H1 (cell line): ENCODE measurements around the gene RPN2. TPM values are rescaled to one million over a fixed set of nuclear protein-coding genes. Genes with fewer than 3 reads are reported as not detected.

Experiments
- CTCF ChIA-PET: fragments of 300-600 bp; sonication (Branson Sonifier 250); formaldehyde crosslinking; loops from one replicate; lab custom pipeline; 2021; ENCODE audit not compliant: partially characterized antibody; lab: Charles Lee
- POLR2A ChIA-PET: fragments of 300-600 bp; sonication (Branson Sonifier 250); formaldehyde crosslinking; loops from one replicate; lab custom pipeline; 2021; ENCODE audit warnings: inconsistent platforms; ENCODE audit not compliant: partially characterized antibody; lab: Charles Lee
- DNase-seq, 2 experiments: peaks; one replicate each; pipeline versions ENCODE4 v3.0.0 to v3.0.0-alpha.2; 2010 to 2022; ENCODE audit warnings: low spot score in 2 of 2, low read depth in 1 of 2, mixed read lengths in 1 of 2
- FAIRE-seq: peaks from 2 replicates; lab custom pipeline; 2011; peaks lifted over from hg19 to GRCh38; lab: Jason Lieb, UNC
- H2AFZ ChIP-seq: 2 replicates; pipeline ENCODE4 v1.8.1; 2012; ENCODE audit warnings: low read length, inconsistent platforms
- H2AK5ac ChIP-seq: 2 replicates; pipeline ENCODE4 v1.6.1; 2013; ENCODE audit warnings: low read depth, low read length
- H2BK120ac ChIP-seq: replicated peaks from 2 replicates; pipeline ENCODE3; 2013; ENCODE audit warnings: low read depth, low read length, inconsistent platforms
- H2BK12ac ChIP-seq: 2 replicates; pipeline ENCODE4 v1.6.1; 2013; ENCODE audit warnings: low read depth, low read length
- H2BK15ac ChIP-seq: 2 replicates; pipeline ENCODE4 v1.6.1; 2013; ENCODE audit warnings: low read length
- H2BK20ac ChIP-seq: 2 replicates; pipeline ENCODE4 v1.6.1; 2013; ENCODE audit warnings: low read length
- H2BK5ac ChIP-seq: 2 replicates; pipeline ENCODE4 v1.6.1; 2013; ENCODE audit warnings: low read depth, low read length
- H3K14ac ChIP-seq: 2 replicates; pipeline ENCODE4 v1.6.1; 2013; ENCODE audit warnings: inconsistent platforms; ENCODE audit not compliant: insufficient read length
- H3K18ac ChIP-seq: 2 replicates; pipeline ENCODE4 v1.6.1; 2013; ENCODE audit warnings: low read length; ENCODE audit errors: extremely low read depth
- H3K23ac ChIP-seq: 2 replicates; pipeline ENCODE4 v1.6.1; 2013; ENCODE audit warnings: inconsistent platforms; ENCODE audit not compliant: insufficient read length
- H3K23me2 ChIP-seq: 2 replicates; pipeline ENCODE4 v1.6.1; 2013; ENCODE audit warnings: low read depth, low read length
- H3K27ac ChIP-seq: 2 replicates; pipeline ENCODE4 v1.6.1; 2011; ENCODE audit warnings: low read depth, low read length, inconsistent platforms
- H3K27me3 ChIP-seq, 4 experiments: replicated peaks in 1 of 4; 1 replicate in 1 of 4; 2 replicates in 3 of 4; pipeline versions ENCODE4 v1.6.1 to v1.8.1; 2011 to 2013; ENCODE audit warnings: low read length in 3 of 4, mild to moderate bottlenecking in 3 of 4, inconsistent platforms in 2 of 4, mixed read lengths in 2 of 4, moderate library complexity in 1 of 4; ENCODE audit not compliant: control insufficient read depth in 3 of 4, insufficient read depth in 3 of 4; ENCODE audit errors: extremely low read depth in 1 of 4
- H3K36me3 ChIP-seq, 4 experiments: 2 replicates each; pipeline versions ENCODE4 v1.6.1 to v1.8.1; 2011 to 2013; ENCODE audit warnings: mild to moderate bottlenecking in 4 of 4, low read length in 3 of 4, moderate library complexity in 2 of 4, control low read depth in 1 of 4, inconsistent platforms in 1 of 4; ENCODE audit not compliant: insufficient read depth in 4 of 4, control insufficient read depth in 2 of 4
- H3K4ac ChIP-seq: replicated peaks from 2 replicates; pipeline ENCODE3; 2013; ENCODE audit warnings: low read length, low read depth, mixed read lengths, inconsistent platforms; ENCODE audit not compliant: insufficient read length
- H3K4me1 ChIP-seq, 4 experiments: replicated peaks in 1 of 4; 1 replicate in 1 of 4; 2 replicates in 3 of 4; pipeline versions ENCODE4 v1.6.1 to v1.8.1; 2011 to 2013; ENCODE audit warnings: low read length in 3 of 4, inconsistent platforms in 2 of 4, mixed read lengths in 1 of 4; ENCODE audit not compliant: insufficient read depth in 4 of 4, control insufficient read depth in 3 of 4
- H3K4me2 ChIP-seq, 2 experiments: 2 replicates each; pipeline versions ENCODE4 v1.6.1 to v1.8.1; 2011 to 2013; ENCODE audit warnings: low read depth in 2 of 2, low read length in 2 of 2, control low read depth in 1 of 2, inconsistent platforms in 1 of 2, mild to moderate bottlenecking in 1 of 2; ENCODE audit not compliant: insufficient read depth in 1 of 2
- H3K4me3 ChIP-seq, 4 experiments: fragments of 200-600, 300-600 bp in 1 of 4; sonication (generic), shearing (Covaris generic), sonication (Bioruptor Twin) in 1 of 4; 2 replicates each; pipeline versions ENCODE4 v1.5.1 to v1.8.1; 2011 to 2016; ENCODE audit warnings: low read length in 4 of 4, low read depth in 3 of 4, control low read depth in 2 of 4, inconsistent platforms in 2 of 4, mild to moderate bottlenecking in 2 of 4, mixed read lengths in 1 of 4, moderate library complexity in 1 of 4; ENCODE audit not compliant: insufficient read depth in 2 of 4; ENCODE audit errors: extremely low read depth in 1 of 4
- H3K56ac ChIP-seq: replicated peaks from 2 replicates; pipeline ENCODE3; 2013; ENCODE audit warnings: low read depth, mild to moderate bottlenecking, mixed read lengths, low read length, inconsistent platforms; ENCODE audit not compliant: insufficient read length
- H3K79me1 ChIP-seq: 2 replicates; pipeline ENCODE4 v1.6.1; 2013; ENCODE audit warnings: low read depth, low read length, control low read depth
- H3K79me2 ChIP-seq, 2 experiments: 2 replicates each; pipeline versions ENCODE4 v1.6.1 to v1.8.1; 2012 to 2013; ENCODE audit warnings: low read length in 2 of 2, mild to moderate bottlenecking in 2 of 2, inconsistent platforms in 1 of 2; ENCODE audit not compliant: insufficient read depth in 2 of 2, control insufficient read depth in 1 of 2
- H3K9ac ChIP-seq, 4 experiments: replicated peaks in 1 of 4; 1 replicate in 1 of 4; 2 replicates in 3 of 4; pipeline versions ENCODE4 v1.6.1 to v1.8.1; 2011 to 2013; ENCODE audit warnings: low read depth in 3 of 4, low read length in 3 of 4, control low read depth in 2 of 4, mild to moderate bottlenecking in 2 of 4, moderate library complexity in 2 of 4, inconsistent platforms in 1 of 4; ENCODE audit errors: extremely low read depth in 1 of 4
- H3K9me3 ChIP-seq, 2 experiments: 2 replicates each; pipeline versions ENCODE4 v1.6.1 to v1.8.1; 2012 to 2013; ENCODE audit warnings: mild to moderate bottlenecking in 2 of 2, moderate library complexity in 2 of 2, control low read depth in 1 of 2, inconsistent platforms in 1 of 2, low read depth in 1 of 2, low read length in 1 of 2, mixed read lengths in 1 of 2; ENCODE audit not compliant: insufficient read depth in 2 of 2
- H4K20me1 ChIP-seq, 2 experiments: replicated peaks in 1 of 2; 2 replicates each; pipeline versions ENCODE3 to v1.8.1; 2011 to 2013; ENCODE audit warnings: inconsistent platforms in 2 of 2, low read length in 2 of 2, mild to moderate bottlenecking in 1 of 2; ENCODE audit not compliant: insufficient read depth in 2 of 2, control insufficient read depth in 1 of 2
- H4K5ac ChIP-seq: 2 replicates; pipeline ENCODE4 v1.6.1; 2013; ENCODE audit warnings: low read length, low read depth, mixed read lengths, inconsistent platforms; ENCODE audit not compliant: insufficient read length
- H4K8ac ChIP-seq: 2 replicates; pipeline ENCODE4 v1.8.0; 2013; ENCODE audit warnings: mild to moderate bottlenecking, moderate library complexity, low read length, inconsistent platforms; ENCODE audit not compliant: insufficient read depth; ENCODE audit errors: extremely low read depth
- H4K91ac ChIP-seq: replicated peaks from 2 replicates; pipeline ENCODE3; 2013; ENCODE audit warnings: low read length, mixed read lengths, inconsistent platforms; ENCODE audit not compliant: insufficient read length
- CBX8 ChIP-seq: fragments of 300-800, 300-1000 bp; sonication (generic); IDR thresholded peaks from 2 replicates; pipeline ENCODE4 v1.7.1; 2016; ENCODE audit warnings: low read depth, low read length, borderline replicate concordance
- CTBP2 ChIP-seq: IDR thresholded peaks from 2 replicates; pipeline ENCODE4 v1.7.0; 2011; ENCODE audit warnings: borderline replicate concordance, mild to moderate bottlenecking, moderate library complexity, mixed read lengths, low read length; ENCODE audit not compliant: insufficient read depth, insufficient read length
- EZH2 ChIP-seq: fragments of 200-600 bp; sonication (generic); IDR thresholded peaks from 2 replicates; pipeline ENCODE4 v1.7.1; 2012; ENCODE audit warnings: low read depth, mild to moderate bottlenecking, moderate library complexity, low read length, inconsistent platforms; ENCODE audit not compliant: severe bottlenecking
- GTF2F1 ChIP-seq: IDR thresholded peaks from 2 replicates; pipeline ENCODE4 v1.6.1; 2012; ENCODE audit warnings: low read depth, low read length, improper control_type of control experiment, borderline replicate concordance
- HDAC2 ChIP-seq, 2 experiments: fragments of 300-600 bp in 1 of 2; sonication (generic) in 1 of 2; IDR thresholded peaks; 2 replicates each; pipeline ENCODE4 v1.6.1; 2011 to 2012; ENCODE audit warnings: low read depth in 2 of 2, low read length in 2 of 2, mild to moderate bottlenecking in 2 of 2, moderate library complexity in 2 of 2, borderline replicate concordance in 1 of 2, inconsistent platforms in 1 of 2
- KDM4A ChIP-seq: IDR thresholded peaks from one replicate; pipeline ENCODE4 v1.7.1; 2012; ENCODE audit warnings: low read depth, mild to moderate bottlenecking, moderate library complexity, low read length, inconsistent platforms; ENCODE audit not compliant: severe bottlenecking
- RFX5 ChIP-seq: IDR thresholded peaks from 2 replicates; pipeline ENCODE4 v1.6.1; 2011; ENCODE audit warnings: low read depth, low read length, improper control_type of control experiment, borderline replicate concordance
- TBP ChIP-seq: IDR thresholded peaks from 2 replicates; pipeline ENCODE4 v1.6.1; 2011; ENCODE audit warnings: low read depth, low read length, improper control_type of control experiment
- WGBS, 2 experiments: shearing (Covaris generic) in 1 of 2; methylation state at CpG; one replicate each; pipeline versions ENCODE4 v1.1.6 to v1.1.7; 2013 to 2015; ENCODE audit warnings: low lambda C conversion rate in 2 of 2, mixed read lengths in 2 of 2, inconsistent platforms in 1 of 2, low coverage in 1 of 2, missing lambda C conversion rate in 1 of 2; ENCODE audit not compliant: insufficient replicate concordance in 2 of 2, insufficient coverage in 1 of 2, insufficient read length in 1 of 2; ENCODE audit errors: extremely low coverage in 1 of 2, missing lambda C conversion rate in 1 of 2; 5-methylcytosine and 5-hydroxymethylcytosine counted together
- polyA plus RNA-seq, 7 experiments: library from polyadenylated mRNA; depleted of rRNA in 3 of 7; stranded (reverse) in 5 of 7; unstranded in 2 of 7; fragments of >200 nt in 5 of 7; fragments of 200-250 nt in 2 of 7; gene quantifications; 1 replicate in 5 of 7; 2 replicates in 1 of 7; 4 replicates in 1 of 7; pipeline versions ENCODE4 v1.2.1 to v1.2.3, GENCODE V29; 2011 to 2013; ENCODE audit warnings: missing spikeins in 2 of 7, mixed read lengths in 2 of 7
- total RNA-seq: library from RNA; stranded (reverse); fragmentation: NEBNext Ultra II Directional; extraction: Animal tissue kit (Norgen Biotek cat#: 25700); gene quantifications from 2 replicates; pipeline ENCODE4 v1.2.1, GENCODE V29; 2021
- TF ChIP-seq, protein P1 (sequence below), 3 experiments: IDR thresholded peaks; 1 replicate in 2 of 3; 2 replicates in 1 of 3; pipeline versions ENCODE4 v1.5.1 to v1.6.1; 2011; ENCODE audit warnings: low read length in 3 of 3, mild to moderate bottlenecking in 3 of 3, inconsistent platforms in 2 of 3, low read depth in 1 of 3, moderate library complexity in 1 of 3; ENCODE audit not compliant: insufficient read depth in 1 of 3; ENCODE audit errors: control extremely low read depth in 1 of 3
- TF ChIP-seq, protein P2 (sequence below): IDR thresholded peaks from 2 replicates; pipeline ENCODE4 v1.6.1; 2012; ENCODE audit warnings: inconsistent platforms

RPN2 gene
- total and polyA plus RNA-seq, 2 of the 8 experiments (the other 6 are each of a cell fraction or from before 2014, with no cell fraction given), result 236 to 379 TPM

GRCh38 chr20:37234254-37234581 is 55.1 kb downstream of the RPN2 start:
- Histone ChIP-seq H3K4me2 (no peak overlapping the region), H3K4me3 (no peak overlapping the region), H3K23me2 (no peaks in the 10 kb centered on the region), H3K9me3 (no peaks in the 10 kb centered on the region), H3K79me1 (no peaks in the 10 kb centered on the region), H2BK20ac (no peak overlapping the region), H4K5ac (no peak overlapping the region), H2BK120ac (no peak overlapping the region), H3K18ac (no peak overlapping the region), H3K36me3 (peaks cover 50 to 94% (median 81%) of the 10 kb centered on the region in 4 experiments), H4K20me1 (no peaks in the 10 kb centered on the region), H2AFZ (no peak overlapping the region), H3K23ac (no peak overlapping the region), H3K27ac (no peak overlapping the region), H2BK15ac (no peak overlapping the region), H3K27me3 (no peaks in the 10 kb centered on the region), H3K14ac (no peak overlapping the region), H2BK5ac (no peak overlapping the region), H4K8ac (no peak overlapping the region), H3K4me1 (peaks cover 5 to 12% (median 10%) of the 10 kb centered on the region in 4 experiments; a peak in 5 of 7 replicates), H3K9ac (no peak overlapping the region), H3K4ac (no peak overlapping the region), H3K56ac (no peak overlapping the region), H3K79me2 (no peaks in the 10 kb centered on the region), H4K91ac (no peak overlapping the region), H2BK12ac (no peak overlapping the region), H2AK5ac (no peak overlapping the region)
- FAIRE-seq, result no peak
- WGBS, 2 experiments, result 93% methylated on average over 5 of the region's 5 CpGs; no CpG with 5 or more reads in 1 of the 2 experiments
- ChIA-PET POLR2A (no interaction called here), CTCF (interaction anchor here (1.0 to 4.3 kb wide), 3 partner anchors 9 to 32 kb away, joined by 3 to 20 read pairs (median 6); no protein-coding TSS in a partner anchor)
- DNase-seq, result no peak
- no peak for TF ChIP-seq HDAC2 (IDR thresholded peaks at IDR 0.05; ENCODE audit: borderline replicate concordance in 1 of 2, low read depth in 2 of 2, low read length in 2 of 2)
- TF ChIP-seq EZH2, result no peak
- TF ChIP-seq, protein P1, sequence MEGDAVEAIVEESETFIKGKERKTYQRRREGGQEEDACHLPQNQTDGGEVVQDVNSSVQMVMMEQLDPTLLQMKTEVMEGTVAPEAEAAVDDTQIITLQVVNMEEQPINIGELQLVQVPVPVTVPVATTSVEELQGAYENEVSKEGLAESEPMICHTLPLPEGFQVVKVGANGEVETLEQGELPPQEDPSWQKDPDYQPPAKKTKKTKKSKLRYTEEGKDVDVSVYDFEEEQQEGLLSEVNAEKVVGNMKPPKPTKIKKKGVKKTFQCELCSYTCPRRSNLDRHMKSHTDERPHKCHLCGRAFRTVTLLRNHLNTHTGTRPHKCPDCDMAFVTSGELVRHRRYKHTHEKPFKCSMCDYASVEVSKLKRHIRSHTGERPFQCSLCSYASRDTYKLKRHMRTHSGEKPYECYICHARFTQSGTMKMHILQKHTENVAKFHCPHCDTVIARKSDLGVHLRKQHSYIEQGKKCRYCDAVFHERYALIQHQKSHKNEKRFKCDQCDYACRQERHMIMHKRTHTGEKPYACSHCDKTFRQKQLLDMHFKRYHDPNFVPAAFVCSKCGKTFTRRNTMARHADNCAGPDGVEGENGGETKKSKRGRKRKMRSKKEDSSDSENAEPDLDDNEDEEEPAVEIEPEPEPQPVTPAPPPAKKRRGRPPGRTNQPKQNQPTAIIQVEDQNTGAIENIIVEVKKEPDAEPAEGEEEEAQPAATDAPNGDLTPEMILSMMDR (IDR thresholded peaks at IDR 0.05; ENCODE audit: control extremely low read depth in 1 of 3, insufficient read depth in 1 of 3, low read depth in 1 of 3, low read length in 3 of 3), result no peak
- TF ChIP-seq RFX5, result no peak
- TF ChIP-seq, protein P2, sequence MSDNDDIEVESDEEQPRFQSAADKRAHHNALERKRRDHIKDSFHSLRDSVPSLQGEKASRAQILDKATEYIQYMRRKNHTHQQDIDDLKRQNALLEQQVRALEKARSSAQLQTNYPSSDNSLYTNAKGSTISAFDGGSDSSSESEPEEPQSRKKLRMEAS, result no peak
- TF ChIP-seq CTBP2, result no peak
- no peak for TF ChIP-seq CBX8
- TF ChIP-seq GTF2F1, result no peak
- no peak for TF ChIP-seq KDM4A
- no peak for TF ChIP-seq TBP
